ENCODE measurements around the gene PAQR8. TPM values are rescaled to one million over a fixed set of nuclear protein-coding genes. Genes with fewer than 3 reads are reported as not detected.

Gene PAQR8
- total and polyA plus RNA-seq, 2 of the 13 experiments (the other 11 are each of a cell fraction or from before 2014, with no cell fraction given): 37.7 to 50.7 TPM

DNA sequence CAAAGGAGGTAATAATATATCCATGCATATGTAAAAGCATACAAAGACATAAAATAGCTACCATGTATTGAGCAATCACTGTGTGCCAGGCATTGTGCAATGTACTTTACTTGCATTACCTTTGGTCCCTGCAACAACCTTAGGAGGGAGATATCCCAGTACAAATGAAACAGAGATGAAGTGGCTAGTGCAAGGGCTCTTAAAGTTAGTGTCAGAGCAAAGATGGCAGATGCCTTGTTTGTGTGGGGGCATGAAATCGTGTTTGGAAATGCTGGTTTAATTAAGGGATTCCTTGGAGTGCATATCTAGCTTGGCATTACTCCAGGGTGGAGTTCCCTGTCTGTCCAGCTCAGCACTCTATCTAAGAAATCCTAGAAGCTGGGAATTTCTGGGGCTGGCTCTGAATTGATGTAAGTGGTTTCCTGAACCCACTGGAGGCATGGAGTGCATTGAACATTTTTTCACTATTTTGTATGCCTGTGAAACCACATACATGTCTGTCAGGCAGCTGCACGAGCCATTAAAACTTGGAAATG is 9.8 kb downstream of the PAQR8 start (continued):
- TF ChIP-seq, protein P1, sequence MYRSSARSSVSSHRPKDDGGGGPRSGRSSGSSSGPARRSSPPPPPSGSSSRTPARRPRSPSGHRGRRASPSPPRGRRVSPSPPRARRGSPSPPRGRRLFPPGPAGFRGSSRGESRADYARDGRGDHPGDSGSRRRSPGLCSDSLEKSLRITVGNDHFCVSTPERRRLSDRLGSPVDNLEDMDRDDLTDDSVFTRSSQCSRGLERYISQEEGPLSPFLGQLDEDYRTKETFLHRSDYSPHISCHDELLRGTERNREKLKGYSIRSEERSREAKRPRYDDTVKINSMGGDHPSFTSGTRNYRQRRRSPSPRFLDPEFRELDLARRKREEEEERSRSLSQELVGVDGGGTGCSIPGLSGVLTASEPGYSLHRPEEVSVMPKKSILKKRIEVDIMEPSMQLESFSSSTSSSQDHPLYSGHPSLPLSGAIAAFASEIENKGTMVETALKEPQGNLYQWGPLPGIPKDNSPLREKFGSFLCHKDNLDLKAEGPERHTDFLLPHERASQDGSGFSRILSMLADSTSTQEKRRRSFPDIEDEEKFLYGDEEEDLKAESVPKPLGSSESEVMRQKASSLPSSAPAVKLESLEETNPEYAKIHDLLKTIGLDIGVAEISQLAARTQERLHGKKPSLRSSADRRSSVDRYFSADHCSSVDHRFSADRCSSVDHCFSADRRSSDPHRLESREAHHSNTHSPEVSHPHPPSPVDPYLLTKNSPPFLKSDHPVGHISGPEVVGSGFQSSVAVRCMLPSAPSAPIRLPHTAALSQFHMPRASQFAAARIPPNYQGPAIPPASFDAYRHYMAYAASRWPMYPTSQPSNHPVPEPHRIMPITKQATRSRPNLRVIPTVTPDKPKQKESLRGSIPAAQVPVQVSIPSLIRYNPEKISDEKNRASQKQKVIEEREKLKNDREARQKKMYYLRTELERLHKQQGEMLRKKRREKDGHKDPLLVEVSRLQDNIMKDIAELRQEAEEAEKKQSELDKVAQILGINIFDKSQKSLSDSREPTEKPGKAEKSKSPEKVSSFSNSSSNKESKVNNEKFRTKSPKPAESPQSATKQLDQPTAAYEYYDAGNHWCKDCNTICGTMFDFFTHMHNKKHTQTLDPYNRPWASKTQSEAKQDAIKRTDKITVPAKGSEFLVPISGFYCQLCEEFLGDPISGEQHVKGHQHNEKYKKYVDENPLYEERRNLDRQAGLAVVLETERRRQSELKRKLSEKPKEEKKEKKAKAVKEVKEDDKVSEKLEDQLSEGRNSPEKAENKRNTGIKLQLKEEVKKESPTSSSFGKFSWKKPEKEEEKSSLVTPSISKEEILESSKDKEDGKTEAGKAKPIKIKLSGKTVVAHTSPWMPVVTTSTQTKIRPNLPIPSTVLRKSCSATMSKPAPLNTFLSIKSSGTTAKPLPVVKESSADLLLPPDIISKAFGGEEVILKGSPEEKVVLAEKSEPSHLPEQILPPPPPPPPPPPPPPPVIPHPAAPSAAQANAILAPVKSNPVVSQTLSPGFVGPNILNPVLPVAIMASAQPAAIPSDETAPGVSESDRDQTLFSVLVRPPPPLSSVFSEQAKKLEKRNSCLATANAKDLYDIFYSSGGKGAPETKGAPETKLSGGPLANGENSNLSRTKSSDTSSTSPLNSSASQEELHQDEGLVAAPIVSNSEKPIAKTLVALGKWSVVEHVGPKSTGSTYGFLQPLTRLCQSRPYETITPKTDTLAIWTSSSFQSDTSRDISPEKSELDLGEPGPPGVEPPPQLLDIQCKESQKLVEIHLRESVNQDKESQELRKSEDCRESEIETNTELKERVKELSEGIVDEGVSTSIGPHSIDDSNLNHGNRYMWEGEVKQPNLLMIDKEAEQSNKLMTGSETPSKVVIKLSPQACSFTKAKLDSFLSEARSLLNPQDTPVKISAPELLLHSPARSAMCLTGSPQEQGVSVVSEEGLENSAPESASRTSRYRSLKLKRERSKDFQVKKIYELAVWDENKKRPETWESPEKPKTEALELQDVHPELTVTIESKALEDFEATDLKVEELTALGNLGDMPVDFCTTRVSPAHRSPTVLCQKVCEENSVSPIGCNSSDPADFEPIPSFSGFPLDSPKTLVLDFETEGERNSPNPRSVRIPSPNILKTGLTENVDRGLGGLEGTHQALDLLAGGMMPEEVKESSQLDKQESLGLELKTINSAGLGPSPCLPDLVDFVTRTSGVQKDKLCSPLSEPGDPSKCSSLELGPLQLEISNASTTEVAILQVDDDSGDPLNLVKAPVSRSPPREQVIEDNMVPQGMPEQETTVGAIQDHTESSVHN (CRISPR knock-in tag; IDR thresholded peaks at IDR 0.05): no peak
- TF ChIP-seq, protein P2, sequence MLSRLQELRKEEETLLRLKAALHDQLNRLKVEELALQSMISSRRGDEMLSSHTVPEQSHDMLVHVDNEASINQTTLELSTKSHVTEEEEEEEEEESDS (CRISPR knock-in tag; IDR thresholded peaks at IDR 0.05; ENCODE audit: borderline replicate concordance): 0 out of 2 replicates have a peak, but pooled peaks have one; percentile 53
- TF ChIP-seq ZFP36L1 (CRISPR knock-in tag; IDR thresholded peaks at IDR 0.05): no peak
- no peak for TF ChIP-seq KDM6A (CRISPR knock-in tag; IDR thresholded peaks at IDR 0.05; ENCODE audit: low read depth)
- peak; percentile 61 for TF ChIP-seq PHF5A (CRISPR knock-in tag; IDR thresholded peaks at IDR 0.05; ENCODE audit: low read depth, unreplicated experiment)
- TF ChIP-seq RXRA (CRISPR knock-in tag; IDR thresholded peaks at IDR 0.05): no peak
- peak; percentile 33; the same call in 1 of the 2 replicates for TF ChIP-seq ETV5 (CRISPR knock-in tag; IDR thresholded peaks at IDR 0.05; ENCODE audit: borderline replicate concordance)
- TF ChIP-seq ESRRA (CRISPR knock-in tag; IDR thresholded peaks at IDR 0.05; ENCODE audit: low read depth): no peak
- no peak for TF ChIP-seq MXI1 (IDR thresholded peaks at IDR 0.05; ENCODE audit: borderline replicate concordance, low read depth, low read length)
- TF ChIP-seq STAT5B (CRISPR knock-in tag; IDR thresholded peaks at IDR 0.05): no peak
- TF ChIP-seq FOXC1 (CRISPR knock-in tag; IDR thresholded peaks at IDR 0.05; ENCODE audit: borderline replicate concordance): no peak
- TF ChIP-seq NCOR1 (IDR thresholded peaks at IDR 0.05; ENCODE audit: borderline replicate concordance, low read length): peak; percentile 83; the same call in 1 of the 2 replicates
- TF ChIP-seq HNF4G (IDR thresholded peaks at IDR 0.05; ENCODE audit: borderline replicate concordance, low read depth, low read length): peak; percentile 97
- peak; percentile 77 for TF ChIP-seq HNF4G (CRISPR knock-in tag; IDR thresholded peaks at IDR 0.05; ENCODE audit: borderline replicate concordance, low read depth)
- TF ChIP-seq, protein P3, sequence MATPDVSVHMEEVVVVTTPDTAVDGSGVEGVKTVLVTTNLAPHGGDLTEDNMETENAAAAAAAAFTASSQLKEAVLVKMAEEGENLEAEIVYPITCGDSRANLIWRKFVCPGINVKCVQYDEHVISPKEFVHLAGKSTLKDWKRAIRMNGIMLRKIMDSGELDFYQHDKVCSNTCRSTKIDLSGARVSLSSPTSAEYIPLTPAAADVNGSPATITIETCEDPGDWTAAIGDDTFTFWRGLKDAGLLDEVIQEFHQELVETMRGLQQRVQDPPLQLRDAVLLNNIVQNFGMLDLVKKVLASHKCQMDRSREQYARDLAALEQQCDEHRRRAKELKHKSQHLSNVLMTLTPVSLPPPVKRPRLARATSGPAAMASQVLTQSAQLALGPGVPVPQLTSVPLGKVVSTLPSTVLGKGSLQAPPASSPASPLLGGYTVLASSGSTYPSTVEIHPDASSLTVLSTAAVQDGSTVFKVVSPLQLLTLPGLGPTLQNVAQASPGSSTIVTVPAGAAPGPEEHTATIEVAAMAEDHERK (CRISPR knock-in tag; IDR thresholded peaks at IDR 0.05; ENCODE audit: low read depth): no peak
- no peak for TF ChIP-seq XBP1 (CRISPR knock-in tag; IDR thresholded peaks at IDR 0.05)
- TF ChIP-seq EZH2 (conservative IDR thresholded peaks at IDR 0.05; ENCODE audit: low read depth, low read length): no peak
- TF ChIP-seq, protein P4, sequence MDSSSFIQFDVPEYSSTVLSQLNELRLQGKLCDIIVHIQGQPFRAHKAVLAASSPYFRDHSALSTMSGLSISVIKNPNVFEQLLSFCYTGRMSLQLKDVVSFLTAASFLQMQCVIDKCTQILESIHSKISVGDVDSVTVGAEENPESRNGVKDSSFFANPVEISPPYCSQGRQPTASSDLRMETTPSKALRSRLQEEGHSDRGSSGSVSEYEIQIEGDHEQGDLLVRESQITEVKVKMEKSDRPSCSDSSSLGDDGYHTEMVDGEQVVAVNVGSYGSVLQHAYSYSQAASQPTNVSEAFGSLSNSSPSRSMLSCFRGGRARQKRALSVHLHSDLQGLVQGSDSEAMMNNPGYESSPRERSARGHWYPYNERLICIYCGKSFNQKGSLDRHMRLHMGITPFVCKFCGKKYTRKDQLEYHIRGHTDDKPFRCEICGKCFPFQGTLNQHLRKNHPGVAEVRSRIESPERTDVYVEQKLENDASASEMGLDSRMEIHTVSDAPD (CRISPR knock-in tag; IDR thresholded peaks at IDR 0.05): peak; percentile 59; the same call in 1 of the 2 replicates
- TF ChIP-seq MAFF (IDR thresholded peaks at IDR 0.05; ENCODE audit: low read depth, low read length): no peak
- peak; percentile 42; the same call in 1 of the 2 replicates for TF ChIP-seq ELF3 (CRISPR knock-in tag; IDR thresholded peaks at IDR 0.05)
